Measurements from ENCODE around the gene PIP5K1C. TPM values are rescaled to one million over a fixed set of nuclear protein-coding genes. Genes with fewer than 3 reads are reported as not detected.

PIP5K1C gene
- total RNA-seq, 1 donor from 2014 or later: 43.6 TPM

- DNase-seq (no peak), ATAC-seq (no peak)
- no peak for TF ChIP-seq CTCF (IDR thresholded peaks at IDR 0.05)
- intact Hi-C loops (cut with DNase I): no loop called here
- Histone ChIP-seq H3K9me3 (no peaks in the 10 kb centered on the region), H3K4me1 (peaks cover 8% of the 10 kb centered on the region), H3K36me3 (peaks cover 53% of the 10 kb centered on the region), H3K27ac (no peak overlapping the region), H3K27me3 (ENCODE audit: low read depth) (no peaks in the 10 kb centered on the region), H3K4me3 (no peak overlapping the region)
Observed at GRCh38 chr19:3664879-3665642, 35.2 kb downstream of the PIP5K1C start.

- Histone ChIP-seq H3K9me3 (no peaks in the 10 kb centered on the region), H3K4me3 (no peak overlapping the region), H3K4me1 (peaks cover 5% of the 10 kb centered on the region), H3K27ac (no peak overlapping the region), H3K36me3 (peaks cover 65% of the 10 kb centered on the region), H3K27me3 (ENCODE audit: low read depth) (no peaks in the 10 kb centered on the region)
- intact Hi-C loops (cut with DNase I): no loop called here
- TF ChIP-seq CTCF (IDR thresholded peaks at IDR 0.05): no peak
- DNase-seq: no peak
- ATAC-seq: no peak
Observed at GRCh38 chr19:3663838-3664237, 36.4 kb downstream of the PIP5K1C start.

- intact Hi-C loops (cut with DNase I): no loop called here
- H3K4me1 ChIP-seq: peaks cover 5% of the 10 kb centered on the region
- no peaks in the 10 kb centered on the region for H3K9me3 ChIP-seq
- H3K27ac ChIP-seq: no peak overlapping the region
- no peaks in the 10 kb centered on the region for H3K27me3 ChIP-seq (ENCODE audit: low read depth)
- H3K36me3 ChIP-seq: peaks cover 82% of the 10 kb centered on the region
- H3K4me3 ChIP-seq: no peak overlapping the region
- no peak for DNase-seq
- no peak for TF ChIP-seq CTCF (IDR thresholded peaks at IDR 0.05)
- no peak for ATAC-seq
Observed at GRCh38 chr19:3661284-3662238, 38.7 kb downstream of the PIP5K1C start.

- Histone ChIP-seq H3K27me3 (ENCODE audit: low read depth) (no peaks in the 10 kb centered on the region), H3K4me1 (no peaks in the 10 kb centered on the region), H3K27ac (no peak overlapping the region), H3K9me3 (no peaks in the 10 kb centered on the region), H3K36me3 (peaks cover 90% of the 10 kb centered on the region), H3K4me3 (no peak overlapping the region)
- intact Hi-C loops (cut with DNase I): no loop called here
- DNase-seq (no peak), ATAC-seq (no peak)
- no peak for TF ChIP-seq CTCF (IDR thresholded peaks at IDR 0.05)
Observed at GRCh38 chr19:3660493-3661219, 39.6 kb downstream of the PIP5K1C start.

- H3K4me3 ChIP-seq: no peak overlapping the region
- H3K4me1 ChIP-seq: no peaks in the 10 kb centered on the region
- H3K27ac ChIP-seq: no peak overlapping the region
- no peak for ATAC-seq
- no peak for TF ChIP-seq CTCF (IDR thresholded peaks at IDR 0.05)
- intact Hi-C loops (cut with DNase I): no loop called here
- H3K9me3 ChIP-seq: no peaks in the 10 kb centered on the region
- no peaks in the 10 kb centered on the region for H3K27me3 ChIP-seq (ENCODE audit: low read depth)
- DNase-seq: no peak
- H3K36me3 ChIP-seq: peaks cover 88% of the 10 kb centered on the region
Observed at GRCh38 chr19:3659746-3660112, 40.5 kb downstream of the PIP5K1C start.
